Myometrial cell (primary cell): ENCODE data around the gene DNAJC28. TPM values are rescaled to one million over a fixed set of nuclear protein-coding genes. Genes with fewer than 3 reads are reported as not detected.

Experiments
- total RNA-seq: library from RNA; depleted of rRNA; stranded (reverse); fragments of >200 nt; gene quantifications from 2 replicates; pipeline ENCODE4 v1.2.3, GENCODE V29; 2015

Gene DNAJC28
- total RNA-seq: 0.18 and 1.7 TPM in 2 replicates

GRCh38 chr21:33491373-33492102, at the start of gene DNAJC28:
Gene DNAJC28 (minus strand): TSS chr21:33491716. CDS start chr21:33489393, 2,323 bp downstream.

GRCh38 chr21:33479679-33480480, 11.6 kb downstream of the DNAJC28 start, which contains the start of gene TMEM50B:
Gene TMEM50B (minus strand): TSS chr21:33479974. CDS start chr21:33468885, 11,089 bp downstream.

Other genes starting within 250 kb of the DNAJC28 start
- 42.1 and 61.0 TPM in 2 replicates for gene IL10RB, start 225.3 kb downstream of the DNAJC28 start, total RNA-seq
- 11.2 and 11.9 TPM in 2 replicates for gene IFNAR1, start 166.7 kb downstream of the DNAJC28 start, total RNA-seq
- 65.4 and 69.8 TPM in 2 replicates for gene IFNGR2, start 88.3 kb downstream of the DNAJC28 start, total RNA-seq
- gene TMEM50B, start 11.7 kb downstream of the DNAJC28 start, total RNA-seq: 11.8 and 28.0 TPM in 2 replicates
- gene GART, start 50.4 kb upstream of the DNAJC28 start, total RNA-seq: 76.7 and 95.2 TPM in 2 replicates
- gene SON, start 51.3 kb upstream of the DNAJC28 start, total RNA-seq: 71.8 and 79.9 TPM in 2 replicates
- 22.2 and 24.1 TPM in 2 replicates for gene DONSON, start 97.0 kb upstream of the DNAJC28 start, total RNA-seq
- 10.4 and 18.1 TPM in 2 replicates for gene CRYZL1, start 150.0 kb upstream of the DNAJC28 start, total RNA-seq
- gene ITSN1, start 150.8 kb upstream of the DNAJC28 start, total RNA-seq: 35.7 and 62.7 TPM in 2 replicates